HepG2 (cell line): Measurements from ENCODE around the gene ARHGEF38. TPM values are rescaled to one million over a fixed set of nuclear protein-coding genes. Genes with fewer than 3 reads are reported as not detected.

ENCODE experiments used
- ATAC-seq: fragments of 200-7000 bp; cut with Tn5 transposase; 3 replicates; pipeline ENCODE4 v1.9.1; 2020; ENCODE audit warnings: mild to moderate bottlenecking, moderate library complexity
- BruUV-seq: library from RNA; stranded (reverse); fragments of 400-500 nt; replicated peaks from 2 replicates; lab custom pipeline; 2021; lab: Mats Ljungman, UMichigan
- CTCF ChIA-PET: fragments of 300-600 bp; formaldehyde crosslinking; extraction: SDS; loops from one replicate; lab custom pipeline; 2021; ENCODE audit warnings: low total read pairs, inconsistent platforms, low intra/inter-chr PET ratio; lab: Yijun Ruan, JAX
- POLR2A ChIA-PET: fragments of 350-600 bp; sonication (Branson Sonifier 250); formaldehyde crosslinking; loops from one replicate; lab custom pipeline; 2020; ENCODE audit warnings: antibody characterized with exemption, inconsistent platforms; lab: Yijun Ruan, JAX
- DNase-seq: peaks from one replicate; pipeline ENCODE4 v3.0.0-alpha.2; 2015; ENCODE audit warnings: low spot score
- FAIRE-seq: peaks from 3 replicates; lab custom pipeline; 2011; peaks lifted over from hg19 to GRCh38; lab: Jason Lieb, UNC
- H2AFZ ChIP-seq: one replicate; pipeline ENCODE4 v1.6.1; 2011; ENCODE audit warnings: low read length, inconsistent platforms
- H3K27ac ChIP-seq: fragments of 300-600 bp; 3 replicates; pipeline ENCODE4 v1.8.0; 2011; ENCODE audit warnings: mixed run types, mild to moderate bottlenecking, mixed read lengths, low read length, inconsistent platforms; ENCODE audit not compliant: insufficient read depth; ENCODE audit errors: extremely low read length
- H3K27me3 ChIP-seq, 2 experiments: fragments of 200-600 bp in 1 of 2; 2 replicates in 1 of 2; 3 replicates in 1 of 2; pipeline versions ENCODE4 v1.6.0 to v1.8.0; 2011; ENCODE audit warnings: low read length in 2 of 2, mild to moderate bottlenecking in 2 of 2, moderate library complexity in 2 of 2, inconsistent platforms in 1 of 2; ENCODE audit not compliant: insufficient read depth in 2 of 2, control insufficient read depth in 1 of 2
- H3K36me3 ChIP-seq, 2 experiments: fragments of 200-600 bp in 1 of 2; replicated peaks in 1 of 2; 2 replicates in 1 of 2; 3 replicates in 1 of 2; pipeline versions ENCODE4 v1.5.1 to v1.8.0; 2011; ENCODE audit warnings: low read length in 2 of 2, inconsistent platforms in 1 of 2; ENCODE audit not compliant: insufficient read depth in 2 of 2, control insufficient read depth in 1 of 2
- H3K4me1 ChIP-seq: 2 replicates; pipeline ENCODE4 v1.5.1; 2012; ENCODE audit warnings: low read length, inconsistent platforms; ENCODE audit not compliant: insufficient read depth
- H3K4me2 ChIP-seq: 2 replicates; pipeline ENCODE4 v1.6.0; 2011; ENCODE audit warnings: low read depth, low read length, inconsistent platforms
- H3K4me3 ChIP-seq, 3 experiments: fragments of 200-600 bp in 1 of 3; sonication (generic), shearing (Covaris generic) in 1 of 3; replicated peaks in 1 of 3; 2 replicates each; pipeline ENCODE4 v1.5.1; 2011 to 2016; ENCODE audit warnings: low read length in 3 of 3, inconsistent platforms in 2 of 3, low read depth in 2 of 3, mild to moderate bottlenecking in 2 of 3, control low read depth in 1 of 3, mixed read lengths in 1 of 3; ENCODE audit not compliant: insufficient read depth in 1 of 3
- H3K79me2 ChIP-seq: one replicate; pipeline ENCODE4 v1.6.1; 2011; ENCODE audit warnings: low read length, inconsistent platforms; ENCODE audit not compliant: insufficient read depth
- H3K9ac ChIP-seq: 2 replicates; pipeline ENCODE4 v1.6.0; 2011; ENCODE audit warnings: mild to moderate bottlenecking, low read depth, low read length, inconsistent platforms; ENCODE audit not compliant: insufficient read depth
- H3K9me3 ChIP-seq: 2 replicates; pipeline ENCODE4 v1.5.1; 2012; ENCODE audit warnings: mild to moderate bottlenecking, low read length
- H4K20me1 ChIP-seq: 2 replicates; pipeline ENCODE4 v1.6.0; 2011; ENCODE audit warnings: inconsistent platforms, mild to moderate bottlenecking, low read length, moderate library complexity; ENCODE audit not compliant: insufficient read depth
- DNMT1 ChIP-seq: sonication (generic); formaldehyde crosslinking; IDR thresholded peaks from 2 replicates; pipeline ENCODE4 v1.5.1; 2020; ENCODE audit warnings: mild to moderate bottlenecking, missing genetic modification reagents
- GPBP1L1 ChIP-seq: sonication (generic); formaldehyde crosslinking; IDR thresholded peaks from 2 replicates; pipeline ENCODE4 v1.5.0; 2020; ENCODE audit warnings: mild to moderate bottlenecking, missing genetic modification reagents
- RAD51 ChIP-seq: fragments of 450-650 bp; IDR thresholded peaks from 2 replicates; pipeline ENCODE4 v1.6.1; 2016; ENCODE audit warnings: borderline replicate concordance
- SNAPC5 ChIP-seq: sonication (generic); formaldehyde crosslinking; IDR thresholded peaks from 2 replicates; pipeline ENCODE4 v1.8.1; 2023; ENCODE audit warnings: mild to moderate bottlenecking, missing genetic modification reagents, borderline replicate concordance
- STAT5B ChIP-seq: sonication (generic); formaldehyde crosslinking; IDR thresholded peaks from 2 replicates; pipeline ENCODE4 v1.4.0; 2020; ENCODE audit warnings: missing genetic modification reagents
- TMF1 ChIP-seq: sonication (generic); formaldehyde crosslinking; IDR thresholded peaks from 2 replicates; pipeline ENCODE4 v1.8.1; 2022; ENCODE audit warnings: low read depth, missing genetic modification reagents
- ZFP36 ChIP-seq: fragments of 150-350 bp; IDR thresholded peaks from 2 replicates; pipeline ENCODE4 v1.6.1; 2018; ENCODE audit warnings: borderline replicate concordance, low read length, low read depth; ENCODE audit not compliant: partially characterized antibody
- ZNF281 ChIP-seq: sonication (generic); formaldehyde crosslinking; IDR thresholded peaks from 2 replicates; pipeline ENCODE4 v1.4.0; 2020; ENCODE audit warnings: missing genetic modification reagents, borderline replicate concordance
- ZNF770 ChIP-seq: sonication (generic); formaldehyde crosslinking; IDR thresholded peaks from 2 replicates; pipeline ENCODE4 v1.5.0; 2020; ENCODE audit warnings: mild to moderate bottlenecking, missing genetic modification reagents
- WGBS: methylation state at CpG from one replicate; pipeline ENCODE4 v1.1.6; 2017; ENCODE audit warnings: low lambda C conversion rate; 5-methylcytosine and 5-hydroxymethylcytosine counted together
- in situ Hi-C: cut with HindIII; loops from 2 replicates; pipeline ENCODE4 v1.10.0; 2017; ENCODE audit warnings: low pct_unique_long_range_greater_than_20kb; ENCODE audit not compliant: extremely low pct_ligation_motif_present
- intact Hi-C: fragments of 100-400 bp; cut with micrococcal nuclease; formaldehyde crosslinking; loops from one replicate; pipeline ENCODE4 v1.10.0; 2022; ENCODE audit not compliant: unreplicated experiment
- polyA plus RNA-seq, 8 experiments: library from polyadenylated mRNA; depleted of rRNA in 3 of 8; stranded (reverse) in 7 of 8; unstranded in 1 of 8; fragments of >200 nt; fragmentation: Illumina TruSeq in 4 of 8; extraction: Trizol in 4 of 8; gene quantifications; 2 replicates each; pipeline versions ENCODE4 v1.2.1 to v1.2.3, GENCODE V29; 2011 to 2016; ENCODE audit warnings: low read depth in 4 of 8, missing spikeins in 1 of 8, mixed read lengths in 1 of 8; ENCODE audit not compliant: insufficient read depth in 1 of 8
- total RNA-seq, 5 experiments: library from RNA; depleted of rRNA; stranded (reverse); fragments of >200 nt; fragmentation: Illumina TruSeq; extraction: Trizol; gene quantifications; 2 replicates each; pipeline ENCODE4 v1.2.3, GENCODE V29; 2016; ENCODE audit warnings: low read depth in 1 of 5

Gene ARHGEF38
- total and polyA plus RNA-seq, 2 of the 13 experiments (the other 11 are each of a cell fraction or from before 2014, with no cell fraction given) = not detected

GRCh38 chr4:105632599-105632998 is 80.2 kb downstream of the ARHGEF38 start (continued):
- TF ChIP-seq GPBP1L1 (no peak), TMF1 (CRISPR knock-in tag) (no peak), DNMT1 (CRISPR knock-in tag) (no peak), SNAPC5 (CRISPR knock-in tag) (no peak), ZNF281 (CRISPR knock-in tag) (no peak)

- no peak overlapping the region for H3K27ac ChIP-seq
- in situ Hi-C loops (no loop called here), intact Hi-C loops (no loop called here)
- FAIRE-seq (no peak), DNase-seq (no peak), ATAC-seq (no peak)
- H3K4me2 ChIP-seq = no peak overlapping the region
- H3K27me3 ChIP-seq = peaks cover 0 to 2% of the 10 kb centered on the region in 2 experiments; a peak in 1 of 5 replicates
- WGBS = 5% methylated on average over 3 of the region's 3 CpGs
- ChIA-PET POLR2A (no interaction called here), CTCF (no interaction called here)
- H3K9ac ChIP-seq = no peak overlapping the region
- no peak overlapping the region for H2AFZ ChIP-seq
- no peaks in the 10 kb centered on the region for H3K9me3 ChIP-seq
- no peaks in the 10 kb centered on the region for H4K20me1 ChIP-seq
- no peak overlapping the region for H3K4me3 ChIP-seq
- H3K36me3 ChIP-seq = no peaks in the 10 kb centered on the region
- BruUV-seq = no TSS peak
- H3K4me1 ChIP-seq = no peaks in the 10 kb centered on the region
- TF ChIP-seq RAD51 (no peak), ZFP36 (no peak), STAT5B (no peak), ZNF770 (no peak)
- no peaks in the 10 kb centered on the region for H3K79me2 ChIP-seq
Observed at GRCh38 chr4:105633241-105633640, 80.8 kb downstream of the ARHGEF38 start.
